GOT3 (cell line): ENCODE measurements around the gene DOCK3.
"Not testable (repeated sequence)": the region's sequence is repeated elsewhere in the genome, so short reads cannot be mapped to it uniquely, and the experiment has no call there.

Experiments
- DNase-seq: peaks from one replicate; lab custom pipeline; 2025; ENCODE audit warnings: mixed read lengths; lab: John Stamatoyannopoulos, UW

DOCK3 gene

DNA sequence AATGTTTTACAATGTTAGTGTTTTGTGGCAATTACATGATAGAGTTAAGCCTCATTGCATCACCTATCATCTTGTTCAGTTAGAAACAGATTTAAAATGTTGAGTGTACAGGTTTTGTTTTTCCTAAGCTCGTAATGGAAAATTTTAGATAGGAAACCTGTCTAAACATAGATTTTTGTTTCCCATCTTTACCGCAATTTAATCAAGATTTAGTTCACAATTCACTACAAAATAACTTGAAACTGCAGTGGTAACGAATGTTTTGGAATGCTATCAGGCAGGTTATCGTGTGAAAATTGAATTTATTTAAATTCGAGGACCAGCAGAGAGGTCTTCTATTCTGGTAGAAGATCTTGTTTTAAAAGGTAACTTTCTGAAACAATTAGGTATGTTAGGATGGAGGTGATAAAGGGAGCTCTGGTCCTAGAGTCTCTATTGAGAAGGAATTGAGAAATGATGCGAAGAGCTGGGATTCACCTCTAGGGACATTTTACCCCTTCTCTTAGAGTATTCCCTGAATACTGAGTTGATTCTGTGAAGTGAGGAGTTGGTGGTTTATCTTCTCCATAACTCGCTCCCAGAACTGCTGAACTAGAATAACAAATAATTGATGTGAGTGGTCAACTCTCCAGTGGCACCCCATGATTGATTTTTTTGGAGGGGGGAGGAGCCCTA, 1.4 kb downstream of the DOCK3 start:
- no peak for DNase-seq

DNA sequence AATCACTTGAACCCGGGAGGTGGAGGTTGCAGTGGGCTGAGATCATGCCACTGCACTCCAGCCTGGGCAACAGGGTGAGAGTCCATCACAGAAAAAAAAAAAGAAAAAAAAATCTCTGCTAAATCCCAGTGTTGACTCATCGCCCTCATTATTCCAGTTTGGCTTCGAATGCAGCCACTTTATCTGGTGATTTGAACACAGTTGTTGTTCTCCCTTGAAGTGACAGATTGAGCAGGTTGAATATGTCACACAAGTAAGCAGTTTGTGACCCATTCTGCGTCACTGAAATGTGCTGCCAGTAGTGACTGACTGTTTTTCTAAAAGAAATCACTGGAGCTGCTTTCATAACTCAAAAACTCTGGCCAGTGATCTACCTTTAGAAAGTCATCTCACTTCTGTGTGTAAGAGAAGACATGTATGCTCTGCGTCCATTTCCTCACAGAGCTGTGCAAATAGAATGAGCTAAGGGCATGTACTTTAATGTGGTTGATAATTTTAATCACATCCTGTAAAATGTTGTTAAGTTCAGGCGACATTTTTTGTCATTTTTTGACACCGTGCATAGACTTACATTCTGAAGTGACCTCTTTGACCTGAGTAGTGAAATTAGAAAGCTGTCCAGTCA, 12.5 kb downstream of the DOCK3 start:
- DNase-seq: no peak

DNA sequence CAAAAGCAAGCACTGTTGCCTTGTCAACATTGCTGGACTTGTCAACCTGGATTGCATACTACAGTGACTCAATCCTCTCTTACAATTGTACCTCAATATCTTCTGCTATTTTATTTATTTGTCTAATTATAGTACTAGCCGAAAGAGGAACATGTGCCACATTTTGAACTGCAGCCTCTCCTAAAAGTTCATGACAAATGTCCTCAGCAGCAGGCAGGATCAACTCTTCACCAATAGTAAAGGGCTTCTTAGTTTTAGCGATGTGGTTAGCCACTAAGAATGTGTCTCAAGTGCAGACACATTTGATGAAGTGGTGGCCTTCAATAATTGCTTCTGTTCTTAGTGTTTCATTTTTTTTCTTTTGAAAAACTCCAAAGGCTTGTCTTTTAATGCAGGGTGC, 13.2 kb downstream of the DOCK3 start:
- no peak for DNase-seq

DNA sequence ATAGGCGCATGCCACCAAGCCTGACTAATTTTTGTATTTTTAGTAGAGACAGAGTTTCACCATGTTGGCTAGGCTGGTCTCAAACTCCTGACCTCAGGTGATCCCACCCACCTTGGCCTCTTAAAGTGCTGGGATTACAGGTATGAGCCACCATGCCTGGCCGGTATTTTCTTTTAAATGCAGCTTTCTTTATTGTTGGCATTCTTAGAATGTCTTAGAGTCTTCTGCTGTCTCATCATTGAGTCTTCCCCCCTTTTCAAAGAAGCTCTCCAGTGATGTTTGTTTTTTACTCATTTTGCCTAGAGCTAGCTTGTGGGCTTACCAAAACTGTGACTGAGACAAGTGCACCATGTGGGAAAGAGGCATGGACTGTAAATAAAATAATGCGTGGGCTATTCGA, 13.9 kb downstream of the DOCK3 start:
- not testable (repeated sequence) for DNase-seq

DNA sequence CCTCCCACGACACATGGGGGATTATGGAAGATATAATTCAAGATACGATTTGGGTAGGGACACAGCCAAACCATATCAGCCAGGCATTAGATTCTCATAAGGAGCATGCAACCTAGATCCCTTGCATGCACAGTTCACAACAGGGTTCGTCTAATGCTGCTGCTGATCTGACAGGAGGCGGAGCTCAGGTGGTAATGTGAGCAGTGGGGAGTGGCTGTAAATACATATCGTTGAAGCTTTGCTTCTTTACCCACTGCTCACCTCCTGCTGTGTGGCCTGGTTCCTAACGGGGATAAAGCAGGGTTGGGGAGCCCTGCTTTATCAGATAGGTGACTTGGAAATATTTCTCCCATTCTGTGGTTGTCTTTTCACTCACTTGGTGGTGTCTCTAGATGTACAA, 14.8 kb downstream of the DOCK3 start:
- no peak for DNase-seq

DNA sequence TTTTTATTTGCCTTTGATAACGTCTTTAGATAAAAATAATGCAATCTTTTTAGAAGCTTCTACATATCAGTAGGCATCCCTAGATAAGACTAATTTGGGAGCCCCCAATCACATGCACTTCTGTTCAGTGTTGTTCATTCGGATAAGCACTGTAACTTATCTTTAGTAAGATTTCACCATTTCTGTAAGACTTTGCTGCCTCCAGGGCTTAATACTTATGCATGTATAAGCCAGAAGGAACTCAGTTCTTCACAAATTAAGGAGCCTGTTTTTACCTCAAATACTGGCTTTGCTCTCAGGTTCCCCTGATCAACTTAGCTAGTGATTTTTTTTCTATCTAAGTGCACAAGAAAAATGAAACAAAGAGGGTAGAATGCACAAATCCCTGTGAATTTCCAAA, 20.3 kb downstream of the DOCK3 start:
- DNase-seq: no peak

DNA sequence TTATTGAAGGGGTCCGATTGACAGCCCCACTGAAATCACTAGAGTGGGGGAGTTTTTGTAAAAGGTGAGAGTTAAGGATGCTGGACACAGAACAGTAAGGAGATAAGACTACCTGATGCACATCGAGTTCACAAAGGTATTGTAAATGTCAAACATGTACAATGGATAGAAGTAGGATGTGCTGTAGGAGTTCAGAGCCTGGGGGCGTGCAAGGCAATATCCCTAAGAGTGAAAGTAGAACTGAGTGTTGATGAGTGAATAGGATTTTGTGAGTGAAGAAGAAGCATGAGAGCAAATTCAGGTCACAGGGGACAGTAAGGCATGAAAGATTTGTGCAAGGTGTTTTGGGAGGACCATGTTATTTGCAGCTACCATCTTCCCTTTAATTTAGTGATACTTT, 21.5 kb downstream of the DOCK3 start:
- DNase-seq: no peak

DNA sequence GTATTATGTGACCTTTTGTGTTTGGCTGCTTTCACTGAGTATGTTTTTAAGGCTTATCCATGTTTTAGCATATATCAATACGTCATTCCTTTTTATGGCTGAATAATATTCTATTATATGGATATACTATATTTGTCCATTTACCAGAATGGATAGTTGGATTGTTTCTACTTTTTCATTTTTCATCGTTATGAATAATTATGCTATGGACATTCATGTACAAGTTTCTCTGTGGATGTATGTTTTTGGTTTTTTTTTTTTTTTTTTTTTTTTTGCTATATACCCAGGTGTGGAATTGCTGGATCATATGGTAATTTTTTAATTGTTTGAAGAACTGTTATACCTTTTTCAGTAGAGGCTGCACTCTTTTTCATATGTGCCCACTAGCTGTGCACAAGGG, 23.5 kb downstream of the DOCK3 start:
- no peak for DNase-seq

DNA sequence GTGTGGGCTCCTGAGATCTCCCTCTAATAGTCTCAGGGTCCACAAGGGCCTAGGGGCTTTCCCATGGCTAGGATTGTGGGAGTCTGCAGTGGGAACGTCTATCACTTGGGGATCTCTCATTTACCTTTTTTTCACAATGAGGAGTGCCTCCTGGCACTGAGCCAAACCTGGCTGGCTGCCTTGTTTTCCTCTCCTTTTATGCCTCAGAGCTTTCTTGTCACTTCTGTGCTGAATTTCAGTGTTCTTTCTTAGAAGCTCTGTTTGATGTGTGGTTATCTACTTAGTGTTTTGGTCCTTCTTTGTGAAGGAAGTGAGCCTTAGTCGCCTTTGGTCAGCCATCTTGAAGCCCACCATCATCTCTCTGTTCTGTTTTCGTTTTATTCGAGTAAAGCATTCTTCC, 33.9 kb downstream of the DOCK3 start:
- no peak for DNase-seq

DNA sequence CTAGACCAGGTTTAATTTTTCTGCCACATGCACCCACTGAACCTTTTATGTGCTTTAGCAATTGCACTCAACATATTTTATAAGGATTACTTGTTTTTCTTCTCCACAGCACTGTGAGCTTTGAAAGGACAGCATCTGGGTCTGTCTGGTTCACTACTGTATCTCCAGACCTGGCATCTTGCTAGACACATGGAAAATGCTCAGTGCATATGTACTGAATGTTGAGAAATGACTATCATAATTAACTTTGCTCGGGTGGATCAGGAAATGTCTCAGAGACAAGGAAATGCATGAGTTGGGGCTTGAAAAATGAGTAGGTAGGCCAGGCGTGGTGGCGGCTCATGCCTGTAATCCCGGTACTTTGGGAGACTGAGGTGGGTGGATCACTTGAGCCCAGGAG, 40.2 kb downstream of the DOCK3 start:
- DNase-seq: no peak

DNA sequence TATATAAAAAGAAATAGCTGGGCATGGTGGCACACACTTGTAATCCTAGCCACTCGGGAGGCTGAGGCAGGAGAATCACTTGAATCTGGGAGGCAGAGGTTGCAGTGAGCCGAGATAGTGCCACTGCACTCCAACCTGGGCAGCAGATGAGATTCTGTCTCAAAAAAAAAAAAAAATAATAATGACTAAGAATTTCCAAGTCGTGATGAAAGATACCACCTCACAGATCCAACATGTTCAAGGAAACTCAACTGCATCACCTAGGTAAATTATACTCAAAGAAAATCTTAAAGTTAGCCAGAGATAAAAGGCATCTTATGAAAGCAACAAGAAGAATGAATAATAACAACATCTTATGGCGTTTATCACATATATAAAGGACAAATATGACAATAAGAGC, 50.1 kb downstream of the DOCK3 start:
- no peak for DNase-seq

DNA sequence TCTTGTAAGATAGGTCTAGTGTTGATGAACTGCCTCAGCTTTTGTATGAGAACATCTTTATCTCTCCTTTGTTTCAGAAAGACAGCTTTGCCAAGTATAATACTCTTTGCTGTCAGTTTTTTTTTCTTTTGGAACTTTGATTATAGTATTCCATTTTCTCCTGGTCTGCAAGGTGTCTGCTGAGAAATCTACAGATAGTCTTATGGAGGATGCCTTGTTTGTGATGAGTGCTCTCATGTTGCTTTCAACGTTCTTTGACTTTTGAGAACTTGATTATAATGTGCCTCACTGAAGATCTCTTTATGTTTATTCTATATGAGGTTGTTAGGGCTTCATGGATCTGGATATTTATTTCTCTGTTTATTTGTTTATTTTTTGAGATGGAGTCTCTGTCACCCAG, 60.3 kb downstream of the DOCK3 start:
- DNase-seq: no peak

DNA sequence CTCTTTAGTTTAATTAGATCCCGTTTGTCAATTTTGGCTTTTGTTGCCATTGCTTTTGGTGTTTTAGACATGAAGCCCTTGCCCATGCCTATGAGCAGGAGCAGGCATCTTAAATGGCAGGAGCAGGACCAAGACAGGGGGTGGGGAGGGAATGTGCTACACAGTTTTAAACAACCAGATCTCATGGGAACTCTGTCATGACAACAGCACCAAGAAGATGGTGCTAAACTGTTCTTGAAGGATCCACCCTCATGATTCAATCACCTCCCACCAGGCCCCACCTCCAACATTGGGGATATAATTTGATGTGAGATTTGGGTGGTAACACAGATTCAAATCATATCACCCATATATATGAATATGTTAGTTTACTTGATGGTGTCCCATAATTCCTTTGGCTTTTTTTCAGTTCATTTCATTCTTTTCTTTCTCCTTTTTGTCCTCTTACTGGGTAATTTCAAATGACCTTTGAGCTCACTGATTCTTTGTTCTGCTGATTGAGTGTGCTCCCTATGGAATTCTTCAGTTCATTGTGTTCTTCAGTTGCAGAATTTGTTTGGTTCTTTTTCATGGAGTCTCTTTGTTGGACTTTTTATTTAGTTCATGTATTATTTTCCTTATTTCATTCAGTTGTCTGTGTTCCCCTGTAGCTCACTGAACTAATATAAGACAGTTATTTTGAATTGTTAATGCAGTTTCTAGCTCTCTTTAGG, 62.6 kb downstream of the DOCK3 start:
- DNase-seq: no peak

DNA sequence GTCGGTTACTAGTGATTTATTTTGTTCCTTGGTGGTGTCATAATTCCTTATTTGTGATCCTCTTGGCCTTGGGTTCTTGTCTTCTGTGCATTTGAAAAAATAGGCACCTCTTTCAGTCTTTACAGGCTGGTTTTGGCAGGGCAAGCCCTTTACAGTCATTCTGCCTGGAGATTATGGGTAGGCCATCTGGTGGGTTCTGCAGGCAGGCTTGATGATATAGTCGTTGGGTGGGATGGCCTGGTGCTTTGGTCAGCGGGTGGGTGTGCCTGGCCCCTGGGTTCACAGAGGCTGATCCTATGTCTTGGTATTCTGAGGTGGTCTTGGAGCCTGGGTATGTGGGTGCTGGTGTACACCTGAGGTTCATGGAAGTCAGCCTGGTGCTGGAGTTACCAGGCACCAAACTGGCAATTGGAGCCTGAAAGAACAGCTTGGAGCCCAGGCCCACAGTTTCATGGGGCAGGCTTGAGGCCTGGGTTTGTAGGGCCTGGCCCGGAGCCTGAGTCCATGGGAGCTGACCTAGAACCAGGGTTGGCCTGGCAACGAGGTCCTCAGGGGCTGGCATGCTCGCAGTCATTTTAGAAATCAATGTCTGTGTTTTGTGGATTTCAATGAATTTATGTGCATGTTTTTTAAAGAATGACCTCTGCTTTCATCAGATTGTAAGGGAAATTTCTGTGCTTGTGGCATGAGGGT, 63.3 kb downstream of the DOCK3 start:
- DNase-seq: no peak

DNA sequence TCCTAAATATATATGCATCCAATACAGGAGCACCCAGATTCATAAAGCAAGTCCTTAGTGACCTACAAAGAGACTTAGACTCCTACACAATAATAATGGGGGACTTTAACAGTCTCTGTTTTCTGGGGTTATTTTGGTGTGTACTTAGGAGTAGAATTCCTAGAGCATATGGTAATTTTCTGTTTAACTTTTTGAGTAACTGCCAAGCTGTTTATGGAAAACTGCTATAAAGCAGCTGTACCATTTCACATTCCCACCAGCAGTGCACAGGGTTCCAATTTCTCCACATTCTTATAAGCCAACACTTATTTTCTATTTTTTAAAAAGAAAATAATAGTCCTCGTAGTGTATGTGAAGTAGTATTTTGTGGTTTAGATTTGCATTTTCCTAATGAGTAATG, 68.9 kb downstream of the DOCK3 start:
- DNase-seq: no peak

DNA sequence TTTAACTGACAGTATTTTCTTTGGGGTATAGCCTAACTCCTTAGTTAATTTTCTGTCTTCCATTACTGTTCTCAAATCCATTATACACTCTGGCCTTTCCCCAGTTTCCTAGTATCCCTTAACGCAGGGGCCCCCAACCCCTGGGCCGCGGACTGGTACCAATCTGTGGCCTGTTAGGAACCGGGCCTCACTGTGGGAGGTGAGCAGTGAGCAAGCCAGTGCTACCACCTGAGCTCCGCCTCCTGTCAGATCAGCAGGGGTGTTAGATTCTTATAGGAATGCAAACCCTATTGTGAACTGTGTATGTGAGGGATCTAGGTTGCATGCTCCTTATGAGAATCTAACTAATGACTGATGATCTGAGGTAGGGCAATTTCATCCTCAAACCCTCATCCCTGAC, 75.1 kb downstream of the DOCK3 start:
- no peak for DNase-seq

DNA sequence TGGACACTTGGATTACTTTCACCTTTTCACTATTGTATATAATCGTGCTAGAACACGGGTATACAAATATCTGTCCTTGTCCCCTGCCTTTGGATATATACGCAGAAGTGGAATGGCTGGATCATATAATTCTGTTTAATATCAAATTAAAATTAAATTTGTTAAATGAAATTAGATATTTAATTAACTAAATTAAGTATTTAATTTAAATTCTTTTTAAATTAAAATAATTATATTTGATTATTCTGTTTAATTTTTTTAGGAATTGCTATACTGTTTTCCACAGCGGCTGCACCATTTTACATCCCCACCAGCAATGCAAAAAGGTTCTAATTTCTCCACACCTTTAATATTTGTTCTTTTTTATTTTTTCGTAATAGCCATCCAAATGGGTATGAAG, 84.3 kb downstream of the DOCK3 start:
- DNase-seq: no peak

DNA sequence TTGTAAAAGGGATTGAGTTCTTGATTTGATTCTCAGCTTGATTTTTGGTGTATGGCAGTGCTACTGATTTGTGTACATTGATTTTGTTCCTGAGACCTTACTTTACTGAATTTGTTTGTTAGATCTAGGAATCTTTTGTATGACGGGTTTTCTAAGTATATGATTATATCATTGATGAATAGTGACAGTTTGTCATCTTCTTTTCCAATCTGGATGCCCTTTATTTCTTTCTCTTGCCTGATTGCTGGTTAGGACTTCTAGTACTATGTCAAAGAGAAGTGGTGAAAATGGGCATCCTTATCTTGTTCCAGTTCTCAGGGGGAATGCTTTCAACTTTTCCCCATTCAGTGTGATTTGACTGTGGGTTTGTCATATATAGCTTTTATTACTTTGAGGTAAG, 103.0 kb downstream of the DOCK3 start:
- DNase-seq: no peak

DNA sequence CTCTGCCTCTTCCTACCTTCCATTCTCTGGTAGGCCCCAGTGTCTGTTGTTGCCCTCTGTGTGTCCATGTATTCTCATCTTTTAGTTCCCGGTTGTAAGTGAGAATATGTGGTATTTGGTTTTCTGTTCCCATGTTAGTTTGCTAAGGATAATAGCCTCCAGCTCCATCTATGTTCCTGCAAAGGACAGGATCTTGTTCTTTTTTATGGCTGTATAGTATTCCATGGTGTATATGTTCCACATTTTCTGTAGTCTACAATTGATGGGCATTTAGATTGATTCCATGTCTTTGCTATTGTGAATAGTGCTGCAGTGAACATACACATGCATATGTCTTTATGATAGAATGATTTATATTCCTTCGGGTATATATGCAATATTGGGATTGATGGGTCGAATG, 107.0 kb downstream of the DOCK3 start:
- DNase-seq: not testable (repeated sequence)

DNA sequence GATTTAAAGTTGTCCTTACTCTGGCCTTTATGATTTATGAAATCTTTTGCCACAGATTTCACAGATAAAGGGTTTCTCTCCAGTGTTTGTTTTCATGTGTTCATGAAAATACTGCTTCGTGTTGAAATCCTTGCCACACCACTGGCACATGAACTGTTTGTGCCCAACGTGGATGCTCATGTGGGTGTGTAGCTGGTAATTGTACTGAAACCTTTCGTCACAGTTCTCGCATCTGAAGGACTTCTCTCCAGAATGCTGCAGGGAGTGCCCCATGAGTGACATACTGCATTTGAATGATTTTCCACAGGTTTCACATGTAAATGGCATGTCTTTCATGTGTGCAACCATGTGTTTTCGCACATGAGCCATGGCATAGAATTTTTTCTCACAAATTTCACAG, 111.9 kb downstream of the DOCK3 start:
- DNase-seq: no peak

DNA sequence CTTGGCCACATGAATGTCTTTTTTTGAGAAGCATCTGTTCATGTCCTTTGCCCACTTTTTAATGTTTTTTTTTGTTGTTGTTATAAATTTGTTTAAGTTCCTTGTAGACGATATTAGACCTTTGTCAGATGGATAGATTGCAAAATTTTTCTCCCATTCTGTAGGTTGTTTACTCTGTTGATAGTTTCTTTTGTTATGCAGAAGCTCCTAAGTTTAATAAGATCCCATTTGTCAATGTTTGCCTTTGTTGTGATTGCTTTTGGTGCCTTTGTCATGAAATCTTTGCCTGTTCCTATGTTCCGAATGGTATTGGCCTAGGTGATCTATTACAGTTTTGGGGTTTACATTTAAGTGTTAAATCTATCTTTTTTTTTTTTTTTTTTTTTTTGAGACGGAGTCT, 116.2 kb downstream of the DOCK3 start:
- not testable (repeated sequence) for DNase-seq

DNA sequence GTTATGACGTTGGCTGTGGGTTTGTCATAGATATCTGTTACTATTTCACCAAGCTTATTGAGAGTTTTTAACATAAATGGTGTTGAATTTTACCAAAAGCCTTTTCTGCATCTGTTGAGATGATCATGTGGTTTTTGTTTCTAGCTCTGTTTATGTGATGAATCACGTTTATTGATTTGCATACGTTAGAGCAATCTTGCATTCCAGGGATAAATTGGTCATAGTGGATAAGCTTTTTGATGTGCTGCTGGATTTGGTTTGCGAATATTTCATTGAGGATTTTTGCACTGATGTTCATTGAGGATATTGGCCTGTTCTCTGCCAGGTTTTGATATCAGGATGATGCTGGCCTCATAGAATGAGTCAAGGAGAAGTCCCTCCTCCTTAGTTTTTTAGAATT, 117.8 kb downstream of the DOCK3 start:
- no peak for DNase-seq

DNA sequence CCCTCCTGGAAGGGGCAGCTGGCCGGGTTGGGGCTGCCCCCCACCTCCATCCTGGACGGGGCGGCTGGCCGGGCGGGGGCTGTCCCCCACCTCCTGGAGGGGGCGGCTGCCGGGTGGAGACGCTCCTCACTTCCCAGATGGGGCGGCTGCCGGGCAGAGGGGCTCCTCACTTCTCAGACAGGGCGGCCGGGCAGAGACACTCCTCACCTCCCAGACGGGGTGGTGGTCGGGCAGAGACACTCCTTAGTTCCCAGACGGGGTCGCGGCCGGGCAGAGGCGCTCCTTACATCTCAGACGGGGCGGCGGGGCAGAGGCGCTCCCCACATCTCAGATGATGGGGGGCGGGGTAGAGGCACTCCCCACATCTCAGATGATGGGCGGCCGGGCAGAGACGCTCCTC, 129.1 kb downstream of the DOCK3 start:
- not testable (repeated sequence) for DNase-seq
